ENCODE data around the gene CLDN24.
"Not testable (repeated sequence)": the region's sequence is repeated elsewhere in the genome, so short reads cannot be mapped to it uniquely, and the experiment has no call there.

Gene CLDN24

DNA sequence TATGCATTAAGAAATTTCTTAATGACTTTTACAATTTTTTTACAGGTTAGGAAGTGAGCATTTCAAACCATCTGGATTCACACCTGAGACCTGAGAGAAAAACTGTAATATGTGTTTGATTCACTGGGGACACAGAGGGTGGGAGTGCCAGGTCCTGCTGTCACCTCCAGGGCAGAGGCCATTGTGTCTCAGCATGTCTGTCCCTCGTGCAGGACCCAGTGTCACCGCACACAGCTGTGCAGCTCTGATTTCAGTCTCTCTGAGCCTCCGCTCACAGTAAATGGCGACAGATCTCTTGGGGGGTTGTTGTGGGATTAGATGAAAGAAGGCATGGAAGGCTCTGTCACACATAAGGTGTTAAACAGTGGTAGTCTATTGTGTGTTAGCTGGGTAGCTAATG, 23.0 kb upstream of the CLDN24 start:
- DNase-seq: no peak

GRCh38 chr4:183344523-183345255, 22.5 kb upstream of the CLDN24 start:
- DNase-seq: no peak

DNA sequence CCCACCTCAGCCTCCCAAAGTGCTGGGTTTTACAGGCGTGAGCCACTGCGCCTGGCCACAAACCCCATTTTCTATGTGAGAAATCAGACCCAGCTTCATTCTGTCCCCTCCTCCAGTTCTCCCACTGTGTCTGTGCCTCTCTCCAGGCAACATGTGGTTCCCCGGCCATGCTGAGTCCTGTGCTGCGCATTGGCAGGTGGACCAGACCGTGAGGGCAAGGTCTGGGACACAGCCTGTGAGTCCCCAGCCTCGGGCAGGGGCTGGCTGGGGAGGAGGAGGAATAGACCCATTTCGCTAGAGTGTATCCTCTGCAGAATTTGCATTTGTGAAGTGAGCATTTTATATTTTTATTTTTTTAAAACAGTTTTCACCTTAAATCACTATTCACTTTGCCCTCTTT, 21.5 kb upstream of the CLDN24 start:
- no peak for DNase-seq

DNA sequence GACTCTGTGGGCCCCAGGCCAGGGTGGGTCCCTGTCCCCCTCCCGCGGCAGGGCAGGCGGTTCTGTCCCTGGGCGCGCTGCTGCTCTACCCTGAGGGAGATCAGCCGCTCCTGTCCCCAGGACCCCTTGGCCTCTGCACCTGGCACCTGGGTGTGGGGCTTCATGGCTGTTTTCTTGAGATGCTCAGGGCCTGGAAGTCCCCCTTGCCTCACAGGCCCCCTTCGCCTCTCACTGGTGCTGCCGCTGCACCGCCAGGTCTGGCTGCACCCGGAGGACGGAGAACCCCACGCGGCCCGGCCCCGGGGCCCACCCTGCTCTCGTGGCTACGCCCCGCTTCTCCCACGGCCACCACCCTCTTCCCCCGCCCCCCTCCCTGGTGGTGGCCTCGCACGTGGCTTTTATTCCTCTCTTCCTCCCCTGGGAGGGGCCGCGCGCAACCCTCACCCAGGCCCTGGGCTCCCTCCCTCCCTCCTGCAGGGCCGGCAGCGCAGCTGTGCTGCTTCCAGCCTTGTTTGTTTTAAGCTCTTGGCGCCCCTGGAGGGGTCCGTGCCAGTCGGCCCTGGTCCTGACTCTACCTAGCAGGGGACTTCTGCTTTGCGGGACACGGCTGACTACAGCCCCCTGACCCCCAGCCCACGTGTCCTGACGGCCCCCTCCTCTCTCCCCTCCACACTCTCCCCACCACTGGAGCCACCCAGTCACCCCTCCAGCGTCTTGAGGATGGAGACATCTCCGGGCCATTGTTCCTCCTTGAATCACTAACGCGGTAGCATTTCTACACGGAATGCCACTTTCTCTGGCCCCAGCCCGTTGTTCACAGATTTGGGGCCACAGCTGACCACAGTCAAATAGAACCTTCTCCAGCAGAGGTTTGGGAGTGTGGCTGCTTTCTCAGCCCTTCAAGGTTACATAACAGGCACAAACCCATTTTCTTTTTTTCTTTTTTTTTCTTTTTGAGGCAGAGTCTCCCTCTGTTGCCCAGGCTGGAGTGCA, 20.6 kb upstream of the CLDN24 start:
- DNase-seq: no peak

DNA sequence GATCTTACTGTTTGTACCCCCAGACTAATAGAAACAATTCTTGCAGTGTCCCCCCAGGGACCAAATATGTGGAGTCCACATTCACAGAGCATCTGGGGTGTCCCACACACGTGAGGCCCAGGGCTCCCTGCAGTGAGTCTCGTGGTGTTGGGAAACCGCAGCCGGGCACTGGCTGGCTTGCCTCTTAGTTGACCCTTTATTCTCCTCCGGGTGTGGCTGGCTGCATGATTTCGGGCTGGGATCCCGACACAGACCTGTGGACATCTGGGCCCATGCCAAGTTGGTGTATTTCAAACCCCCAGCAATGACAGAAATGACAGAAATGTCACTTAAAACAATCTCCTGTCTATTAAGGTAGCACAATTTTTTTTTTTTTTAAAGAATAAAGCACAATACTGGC, 15.6 kb upstream of the CLDN24 start:
- DNase-seq: no peak

DNA sequence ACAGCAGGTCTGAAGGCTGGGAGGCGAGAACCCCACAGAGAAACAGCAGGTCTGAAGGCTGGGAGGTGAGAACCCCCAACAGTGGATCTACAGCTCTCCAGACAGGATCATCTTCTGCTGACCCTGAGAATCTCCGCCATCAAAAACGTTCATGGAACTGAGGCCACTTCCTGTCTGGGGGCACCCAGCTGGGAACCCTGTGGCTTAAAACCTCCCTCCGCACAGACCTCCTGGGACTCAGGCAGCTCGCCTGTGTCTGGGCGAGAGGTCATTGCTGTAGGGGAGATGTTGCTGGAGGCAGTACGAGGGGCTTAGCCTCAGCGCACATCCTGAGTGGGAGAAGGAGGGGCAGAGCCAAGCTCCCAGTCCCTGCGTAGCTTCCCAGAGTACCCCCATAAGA, 15.1 kb upstream of the CLDN24 start:
- no peak for DNase-seq

- DNase-seq: no peak
Measured at GRCh38 chr4:183335369-183335940, 13.2 kb upstream of the CLDN24 start.

GRCh38 chr4:183333983-183334382, 11.8 kb upstream of the CLDN24 start:
- no peak for DNase-seq

DNA sequence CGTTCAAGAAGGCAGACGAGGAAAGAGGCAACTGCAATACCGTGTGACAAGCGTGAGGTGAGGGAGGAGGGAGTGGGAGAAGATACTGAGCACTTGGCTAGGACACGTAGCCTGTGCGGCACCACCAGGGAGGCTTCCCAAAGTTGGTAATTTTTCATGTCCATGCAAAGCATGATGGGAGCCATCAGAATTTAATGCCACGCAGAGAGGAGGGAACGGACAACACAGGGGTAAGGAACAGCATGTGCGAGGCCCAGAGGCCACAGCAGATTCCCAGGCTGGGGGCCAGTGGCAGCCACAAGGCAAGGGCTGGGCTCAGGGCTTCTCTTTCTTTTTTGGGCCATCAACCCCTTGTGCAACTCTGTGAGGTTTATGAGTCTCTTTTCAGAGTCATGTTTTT, 11.0 kb upstream of the CLDN24 start:
- no peak for DNase-seq

DNA sequence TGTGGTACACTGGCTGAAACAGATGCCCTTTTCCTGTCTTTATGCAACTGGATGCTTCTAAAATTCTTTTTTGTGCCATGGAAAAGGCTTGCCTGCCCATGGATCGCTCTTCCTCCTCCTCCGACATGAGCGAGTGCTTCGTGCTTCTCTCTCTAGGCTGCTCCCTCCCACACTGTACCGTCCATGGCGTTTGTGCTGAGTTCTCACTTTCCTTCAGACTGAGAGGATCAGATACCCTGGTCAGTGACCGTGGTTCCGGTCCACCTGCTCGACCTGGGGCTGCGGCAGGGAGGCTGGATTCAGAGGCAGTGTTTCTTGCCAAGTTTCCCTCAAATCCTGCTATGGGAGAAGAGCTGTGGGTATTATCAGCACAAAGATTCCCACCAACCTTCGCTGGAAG, 10.2 kb upstream of the CLDN24 start:
- no peak for DNase-seq

DNA sequence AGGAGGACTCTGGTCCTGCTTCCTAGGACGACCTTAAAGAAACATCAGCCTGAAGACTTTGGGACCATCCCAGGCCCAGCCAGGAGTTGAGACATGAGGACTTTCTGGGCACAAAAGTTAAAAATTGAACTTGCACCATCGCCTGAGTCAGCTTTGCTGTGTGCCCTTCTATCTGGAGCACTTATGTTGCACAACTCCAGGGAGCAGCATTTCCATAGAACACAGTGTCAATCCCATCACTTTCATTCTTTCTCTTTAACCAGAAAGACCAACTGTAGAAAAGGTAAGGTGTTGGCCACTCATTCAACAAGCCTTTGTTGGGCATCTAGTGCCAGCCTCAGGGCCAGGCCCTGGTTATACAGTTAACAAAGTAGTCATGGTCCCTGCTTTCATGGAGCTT, 8.6 kb upstream of the CLDN24 start:
- DNase-seq: no peak

DNA sequence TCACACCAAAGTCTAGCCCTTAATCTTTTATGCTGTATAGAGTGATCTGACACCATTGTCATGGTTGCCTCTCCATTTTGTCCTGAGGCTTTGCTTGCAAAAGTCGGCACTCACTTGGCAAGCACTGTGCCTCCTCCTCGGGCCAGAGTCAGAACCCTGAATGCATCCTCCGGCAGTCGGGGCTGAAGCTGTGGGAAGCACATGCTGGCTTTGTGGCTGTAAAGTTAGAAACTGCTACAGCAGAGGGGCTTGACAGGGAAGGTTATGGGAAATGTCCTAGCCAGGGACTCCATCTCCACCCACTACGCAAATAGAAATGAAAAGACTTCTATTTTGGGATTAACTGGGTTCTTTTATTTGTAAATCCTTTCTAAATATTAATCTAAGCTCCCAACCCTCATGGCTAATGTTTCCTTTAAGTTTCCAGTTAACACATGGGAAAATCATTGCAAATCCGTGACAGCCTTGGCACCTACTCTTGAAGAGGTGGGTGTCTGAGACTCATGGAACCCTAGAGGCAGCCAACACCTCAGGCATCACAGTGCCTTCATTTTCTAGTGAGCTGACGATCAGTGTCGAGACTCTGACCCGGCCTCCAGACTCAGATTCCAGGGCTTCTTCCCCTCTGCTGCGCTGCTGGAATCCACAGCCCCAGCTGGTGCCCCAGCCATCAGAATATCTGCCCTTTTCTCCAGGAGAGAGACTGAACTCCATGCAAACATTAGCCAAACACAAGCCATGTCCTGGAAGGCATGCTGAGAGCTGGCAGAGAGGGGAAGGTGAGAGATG, 7.9 kb upstream of the CLDN24 start:
- no peak for DNase-seq

DNA sequence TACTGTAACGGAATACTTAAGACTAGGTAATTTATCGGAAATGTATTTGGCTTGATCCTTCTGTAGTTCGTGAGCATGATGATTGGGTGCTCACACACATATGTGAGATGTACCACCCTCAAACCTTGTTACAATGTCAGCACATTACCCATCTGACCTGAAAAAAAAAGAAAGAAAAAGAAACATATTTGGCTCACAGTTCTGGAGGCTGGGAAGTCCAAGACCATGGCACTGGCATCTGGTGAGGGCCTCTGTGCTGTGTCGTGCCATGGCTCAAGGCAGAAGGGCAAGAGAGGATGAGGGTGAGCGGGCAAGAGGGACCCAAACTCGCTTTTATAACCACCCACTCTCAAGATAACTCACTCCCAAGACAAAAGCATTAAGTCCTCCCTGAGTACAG, 7.0 kb upstream of the CLDN24 start:
- no peak for DNase-seq

DNA sequence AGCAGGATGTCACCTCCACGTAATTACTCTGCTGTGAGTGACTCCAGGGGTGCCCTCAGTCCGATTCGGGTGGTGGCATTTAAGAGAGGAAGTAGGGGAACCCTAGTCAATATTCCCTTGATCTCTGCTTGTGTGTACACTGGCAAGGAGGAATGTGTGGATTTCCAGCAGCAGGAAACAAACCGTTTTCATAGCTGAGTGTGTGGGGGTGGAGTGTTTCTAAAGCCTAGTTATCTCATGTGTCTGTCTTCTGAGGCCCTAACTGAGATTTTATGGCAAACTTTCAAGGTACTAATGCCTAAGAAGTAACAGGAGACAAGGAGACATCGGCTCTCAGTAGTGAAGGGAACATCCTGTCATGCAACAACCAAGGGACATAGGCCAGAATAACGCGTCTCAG, 6.6 kb upstream of the CLDN24 start:
- no peak for DNase-seq

DNA sequence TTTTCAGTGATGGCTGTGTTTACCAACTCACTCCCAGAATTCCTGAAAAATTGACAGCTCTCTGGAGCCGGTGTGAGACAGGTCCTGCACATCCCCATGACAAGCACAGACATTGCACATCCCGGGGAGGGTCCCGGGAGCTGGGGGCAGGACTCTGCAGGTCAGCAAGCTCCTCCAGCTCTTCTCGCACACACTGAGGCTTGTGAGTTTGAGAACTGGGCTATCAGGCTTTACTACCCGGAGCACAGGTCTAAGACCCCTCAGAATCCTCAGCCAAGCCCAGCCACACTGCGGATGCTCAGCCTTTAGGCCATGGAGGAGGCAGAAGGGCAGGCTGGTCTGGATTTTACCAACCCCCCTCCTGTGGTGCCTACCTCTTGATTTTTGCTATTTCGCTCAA, 5.6 kb upstream of the CLDN24 start:
- no peak for DNase-seq

GRCh38 chr4:183326853-183327252, 4.6 kb upstream of the CLDN24 start:
- DNase-seq: no peak

DNA sequence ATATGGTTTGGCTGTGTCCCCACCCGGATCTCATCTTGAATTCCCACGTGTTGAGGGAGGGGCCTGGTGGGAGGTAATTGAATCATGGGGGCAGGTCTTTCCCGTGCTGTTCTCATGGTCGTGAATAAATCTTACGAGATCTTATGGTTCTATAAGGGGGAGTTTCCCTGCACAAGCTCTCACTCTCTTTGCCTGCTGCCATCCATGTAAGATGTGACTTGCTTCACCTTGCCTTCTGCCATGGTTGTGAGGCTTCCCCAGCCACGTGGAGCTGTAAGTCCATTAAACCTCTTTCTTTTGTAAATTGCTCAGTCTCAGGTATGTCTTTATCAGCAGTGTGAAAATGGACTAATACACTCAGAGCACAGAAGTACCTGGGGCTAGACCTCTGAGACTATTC, 4.2 kb upstream of the CLDN24 start:
- not testable (repeated sequence) for DNase-seq

GRCh38 chr4:183324619-183325018, 2.4 kb upstream of the CLDN24 start:
- no peak for DNase-seq

DNA sequence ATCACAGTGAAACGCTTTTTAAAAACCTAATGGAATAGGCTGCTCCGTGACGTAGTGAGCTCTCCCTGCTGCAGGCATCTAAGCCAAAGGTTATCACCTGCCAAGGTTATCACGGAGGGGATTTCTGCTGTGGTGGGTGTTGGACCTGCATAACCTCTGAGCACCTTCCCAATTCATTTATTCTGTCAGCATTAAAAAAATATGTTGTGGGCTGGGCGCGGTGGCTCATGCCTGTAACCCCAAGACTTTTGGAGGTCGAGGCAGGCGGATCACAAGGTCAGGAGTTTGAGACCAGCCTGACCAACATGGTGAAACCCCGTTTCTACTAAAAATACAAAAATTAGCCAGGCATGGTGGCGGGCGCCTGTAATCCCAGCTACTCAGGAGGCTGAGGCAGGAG, 1.8 kb upstream of the CLDN24 start:
- not testable (repeated sequence) for DNase-seq

DNA sequence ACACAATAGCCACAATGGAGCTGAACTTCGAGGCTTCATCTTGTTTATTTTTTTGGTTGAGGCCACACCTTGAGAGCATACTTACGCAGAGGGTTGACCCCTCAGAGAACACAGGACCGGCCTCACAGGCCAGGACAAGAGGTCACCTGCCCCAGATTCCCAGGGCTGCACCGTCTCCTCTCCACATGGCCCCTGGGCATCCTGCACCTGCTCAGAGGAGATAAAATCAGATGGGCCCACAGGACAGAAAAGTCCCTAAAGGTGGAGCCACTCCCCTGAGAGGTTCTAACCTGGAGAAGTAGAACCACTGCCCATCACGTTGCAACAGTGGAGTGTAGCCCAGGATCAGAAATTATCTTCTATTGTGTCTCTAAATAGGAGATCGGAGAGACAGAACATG, 1.1 kb upstream of the CLDN24 start:
- DNase-seq: no peak

DNA sequence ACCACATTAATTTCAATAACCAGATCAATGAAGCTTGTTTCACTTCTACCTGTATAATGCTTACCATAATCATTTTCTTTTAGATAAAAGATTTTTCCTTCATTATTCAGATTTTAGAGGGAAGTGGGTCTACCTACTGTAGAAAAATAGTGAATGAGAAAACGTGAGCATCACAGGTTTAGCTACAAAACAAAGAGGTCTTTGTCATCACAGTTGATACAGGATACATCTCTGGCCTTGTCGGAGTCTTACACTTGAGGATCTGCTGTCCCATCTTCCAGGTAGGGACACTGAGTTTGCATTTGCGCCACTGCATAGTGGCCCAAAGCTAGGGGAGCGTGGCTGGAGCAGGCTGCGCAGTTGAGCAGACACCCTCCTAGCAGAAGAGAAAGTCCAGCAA, 710 bp downstream of the CLDN24 start:
- DNase-seq: no peak

- peak; percentile 7 for DNase-seq
Measured at GRCh38 chr4:183321079-183321478, 1.1 kb downstream of the CLDN24 start.
